H9 (cell line): ENCODE data around the gene NVL. TPM values are rescaled to one million over a fixed set of nuclear protein-coding genes. Genes with fewer than 3 reads are reported as not detected.

ENCODE experiments used
- DNase-seq: peaks from one replicate; pipeline ENCODE4 v3.0.0-alpha.2; 2017
- H2AFZ ChIP-seq: one replicate; pipeline ENCODE4 v1.6.1; 2013; ENCODE audit warnings: mild to moderate bottlenecking, low read length, control low read depth, moderate library complexity
- H2AK5ac ChIP-seq: 2 replicates; pipeline ENCODE4 v1.6.1; 2013; ENCODE audit warnings: low read length, control low read depth, mixed read lengths; ENCODE audit not compliant: insufficient read length
- H2BK120ac ChIP-seq: one replicate; pipeline ENCODE4 v1.6.1; 2013; ENCODE audit warnings: low read depth, mild to moderate bottlenecking, low read length, control low read depth, inconsistent platforms; ENCODE audit not compliant: poor library complexity, severe bottlenecking
- H2BK12ac ChIP-seq: 2 replicates; pipeline ENCODE4 v1.6.1; 2013; ENCODE audit warnings: low read length, control low read depth, mixed read lengths, low read depth; ENCODE audit not compliant: insufficient read length
- H2BK15ac ChIP-seq: 2 replicates; pipeline ENCODE4 v1.6.1; 2013; ENCODE audit warnings: low read depth, low read length, control low read depth
- H2BK20ac ChIP-seq: one replicate; pipeline ENCODE4 v1.6.1; 2013; ENCODE audit warnings: low read depth, mild to moderate bottlenecking, low read length, control low read depth, inconsistent platforms; ENCODE audit not compliant: poor library complexity, severe bottlenecking
- H2BK5ac ChIP-seq: 2 replicates; pipeline ENCODE4 v1.6.1; 2013; ENCODE audit warnings: low read length, control low read depth, mixed read lengths; ENCODE audit not compliant: insufficient read length
- H3K14ac ChIP-seq: 2 replicates; pipeline ENCODE4 v1.6.1; 2013; ENCODE audit warnings: low read length, control low read depth; ENCODE audit not compliant: insufficient read depth
- H3K18ac ChIP-seq: 2 replicates; pipeline ENCODE4 v1.6.1; 2013; ENCODE audit warnings: low read depth, mild to moderate bottlenecking, mixed read lengths, low read length, control low read depth; ENCODE audit not compliant: insufficient read length
- H3K23ac ChIP-seq: 2 replicates; pipeline ENCODE4 v1.6.1; 2013; ENCODE audit warnings: low read length, control low read depth, mixed read lengths, low read depth; ENCODE audit not compliant: insufficient read length
- H3K23me2 ChIP-seq: 2 replicates; pipeline ENCODE4 v1.6.1; 2013; ENCODE audit warnings: low read depth, mild to moderate bottlenecking, mixed read lengths, low read length, control low read depth; ENCODE audit not compliant: insufficient read length, poor library complexity, severe bottlenecking
- H3K27ac ChIP-seq: 2 replicates; pipeline ENCODE4 v1.5.1; 2013; ENCODE audit warnings: low read length, control low read depth, mixed read lengths, low read depth; ENCODE audit not compliant: insufficient read length
- H3K27me3 ChIP-seq: 2 replicates; pipeline ENCODE4 v1.6.1; 2013; ENCODE audit warnings: low read length, control low read depth, inconsistent platforms; ENCODE audit not compliant: insufficient read depth
- H3K4ac ChIP-seq: 2 replicates; pipeline ENCODE4 v1.6.1; 2013; ENCODE audit warnings: low read depth, mild to moderate bottlenecking, control low read depth, inconsistent platforms, low read length, moderate library complexity
- H3K4me1 ChIP-seq: 2 replicates; pipeline ENCODE4 v1.6.1; 2013; ENCODE audit warnings: low read length, control low read depth, inconsistent platforms; ENCODE audit not compliant: insufficient read depth
- H3K4me2 ChIP-seq: 2 replicates; pipeline ENCODE4 v1.6.1; 2013; ENCODE audit warnings: low read length, control low read depth, mixed read lengths; ENCODE audit not compliant: insufficient read length, insufficient read depth
- H3K56ac ChIP-seq: 2 replicates; pipeline ENCODE4 v1.6.1; 2013; ENCODE audit warnings: low read depth, mild to moderate bottlenecking, mixed read lengths, low read length, control low read depth; ENCODE audit not compliant: insufficient read length
- H3K79me1 ChIP-seq: 2 replicates; pipeline ENCODE4 v1.6.1; 2013; ENCODE audit warnings: low read depth, mild to moderate bottlenecking, moderate library complexity, low read length, control low read depth, inconsistent platforms; ENCODE audit not compliant: insufficient read depth, poor library complexity, severe bottlenecking
- H3K79me2 ChIP-seq: 2 replicates; pipeline ENCODE4 v1.6.1; 2013; ENCODE audit warnings: low read length, control low read depth, inconsistent platforms; ENCODE audit not compliant: insufficient read depth
- H3K9ac ChIP-seq: 2 replicates; pipeline ENCODE4 v1.6.1; 2013; ENCODE audit warnings: low read length, control low read depth, mixed read lengths; ENCODE audit not compliant: insufficient read length; ENCODE audit errors: extremely low read depth
- H3K9me3 ChIP-seq: one replicate; pipeline ENCODE4 v1.6.1; 2013; ENCODE audit warnings: low read depth, low read length, inconsistent platforms; ENCODE audit not compliant: control insufficient read depth
- H3T11ph ChIP-seq: one replicate; pipeline ENCODE4 v1.6.1; 2013; ENCODE audit warnings: mild to moderate bottlenecking, low read length, control low read depth, inconsistent platforms
- H4K20me1 ChIP-seq: one replicate; pipeline ENCODE4 v1.6.1; 2013; ENCODE audit not compliant: control insufficient read depth, insufficient read length, insufficient read depth
- H4K5ac ChIP-seq: 2 replicates; pipeline ENCODE4 v1.6.1; 2013; ENCODE audit warnings: low read depth, mild to moderate bottlenecking, mixed read lengths, low read length, control low read depth; ENCODE audit not compliant: insufficient read length
- H4K8ac ChIP-seq: replicated peaks from 2 replicates; pipeline ENCODE4 v1.6.1; 2013; ENCODE audit warnings: low read length, control low read depth, mixed read lengths, low read depth; ENCODE audit not compliant: insufficient read length
- H4K91ac ChIP-seq: 2 replicates; pipeline ENCODE4 v1.6.1; 2013; ENCODE audit warnings: low read depth, mild to moderate bottlenecking, moderate library complexity, mixed read lengths, low read length, control low read depth; ENCODE audit not compliant: insufficient read length
- H3K27ac Mint-ChIP-seq, 3 experiments: 2 replicates in 2 of 3; 3 replicates in 1 of 3; pipeline ENCODE4 v1.8.0; 2020 to 2021; ENCODE audit warnings: mixed read lengths in 3 of 3, mild to moderate bottlenecking in 1 of 3, moderate library complexity in 1 of 3
- H3K27me3 Mint-ChIP-seq: 2 replicates; pipeline ENCODE4 v1.8.0; 2021; ENCODE audit warnings: low read depth, mild to moderate bottlenecking, moderate library complexity, mixed read lengths
- H3K36me3 Mint-ChIP-seq, 3 experiments: 2 replicates in 2 of 3; 3 replicates in 1 of 3; pipeline ENCODE4 v1.8.0; 2020 to 2021; ENCODE audit warnings: low read depth in 3 of 3, mixed read lengths in 3 of 3; ENCODE audit not compliant: insufficient read depth in 1 of 3
- H3K4me1 Mint-ChIP-seq, 2 experiments: 2 replicates each; pipeline ENCODE4 v1.8.0; 2020; ENCODE audit warnings: mixed read lengths in 2 of 2
- H3K4me3 Mint-ChIP-seq, 2 experiments: 2 replicates in 1 of 2; 3 replicates in 1 of 2; pipeline ENCODE4 v1.8.0; 2020 to 2021; ENCODE audit warnings: mild to moderate bottlenecking in 2 of 2, mixed read lengths in 2 of 2, moderate library complexity in 1 of 2
- H3K9me3 Mint-ChIP-seq, 2 experiments: 2 replicates in 1 of 2; 3 replicates in 1 of 2; pipeline ENCODE4 v1.8.0; 2020; ENCODE audit warnings: mild to moderate bottlenecking in 2 of 2, mixed read lengths in 2 of 2, moderate library complexity in 1 of 2
- WGBS: extraction: QIAGEN DNeasy Blood & Tissue Kit; methylation state at CpG from one replicate; pipeline ENCODE4 v1.1.7; 2013; ENCODE audit warnings: missing lambda C conversion rate, low lambda C conversion rate, mixed read lengths; ENCODE audit not compliant: insufficient read length; ENCODE audit errors: extremely low coverage; 5-methylcytosine and 5-hydroxymethylcytosine counted together
- total RNA-seq: library from RNA; stranded (reverse); gene quantifications from 2 replicates; pipeline ENCODE4 v1.2.1, GENCODE V29; 2021
- TF ChIP-seq, protein P1 (sequence below): fragments of 200-600 bp; sonication (generic); conservative IDR thresholded peaks from 3 replicates; pipeline ENCODE4 v1.8.0; 2021; ENCODE audit warnings: antibody characterized with exemption, mild to moderate bottlenecking

Gene NVL
- total RNA-seq, 1 experiment from 2014 or later = 66.9 TPM

DNA sequence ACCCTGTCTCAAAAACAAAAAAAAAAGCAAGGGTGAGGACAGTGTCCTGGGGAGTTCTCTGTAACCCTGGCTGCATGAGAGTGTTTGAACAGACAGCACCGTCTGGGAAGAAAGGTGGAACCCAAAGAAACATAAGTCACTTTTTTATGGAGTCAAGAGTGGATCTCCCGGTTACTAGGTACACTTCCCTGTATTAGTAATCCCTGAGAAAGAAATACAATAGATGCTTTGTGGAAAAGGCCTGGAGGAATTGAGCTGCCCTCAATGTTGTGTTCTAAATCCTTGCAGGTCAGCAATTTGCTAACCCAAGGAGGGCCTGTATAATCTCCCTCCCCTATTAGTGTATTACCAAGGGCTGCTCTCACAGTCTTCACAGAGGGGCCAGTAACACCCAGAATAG is 130.3 kb downstream of the NVL start:
- Histone ChIP-seq H3K9ac (no peak overlapping the region), H3K27me3 (no peaks in the 10 kb centered on the region), H4K8ac (no peak overlapping the region), H4K91ac (no peak overlapping the region), H3K14ac (no peak overlapping the region), H3K27ac (no peak overlapping the region), H2BK12ac (no peak overlapping the region), H2AK5ac (no peak overlapping the region), H3K56ac (no peak overlapping the region), H3K4me2 (no peak overlapping the region), H3K18ac (no peak overlapping the region), H4K20me1 (no peaks in the 10 kb centered on the region), H3K9me3 (no peaks in the 10 kb centered on the region), H3K23ac (no peak overlapping the region), H2BK20ac (no peak overlapping the region), H2BK5ac (no peak overlapping the region), H2BK15ac (no peak overlapping the region), H4K5ac (no peak overlapping the region), H2BK120ac (no peak overlapping the region), H3K23me2 (no peaks in the 10 kb centered on the region), H3K4ac (no peak overlapping the region), H3K79me2 (no peaks in the 10 kb centered on the region), H3K79me1 (no peaks in the 10 kb centered on the region), H2AFZ (no peak overlapping the region), H3K4me1 (peaks cover 3% of the 10 kb centered on the region; the same call in 1 of the 2 replicates), H3T11ph (no peak overlapping the region)
- DNase-seq = no peak
- WGBS = no CpG with 5 or more reads among the region's 2 CpGs
- no peaks in the 10 kb centered on the region for H3K27me3 Mint-ChIP-seq
- H3K4me3 Mint-ChIP-seq = no peak overlapping the region
- H3K4me1 Mint-ChIP-seq = peaks cover 15 to 29% of the 10 kb centered on the region in 2 experiments
- H3K36me3 Mint-ChIP-seq = peaks cover 4 to 8% (median 8%) of the 10 kb centered on the region in 3 experiments; a peak in 5 of 7 replicates
- TF ChIP-seq, protein P1, sequence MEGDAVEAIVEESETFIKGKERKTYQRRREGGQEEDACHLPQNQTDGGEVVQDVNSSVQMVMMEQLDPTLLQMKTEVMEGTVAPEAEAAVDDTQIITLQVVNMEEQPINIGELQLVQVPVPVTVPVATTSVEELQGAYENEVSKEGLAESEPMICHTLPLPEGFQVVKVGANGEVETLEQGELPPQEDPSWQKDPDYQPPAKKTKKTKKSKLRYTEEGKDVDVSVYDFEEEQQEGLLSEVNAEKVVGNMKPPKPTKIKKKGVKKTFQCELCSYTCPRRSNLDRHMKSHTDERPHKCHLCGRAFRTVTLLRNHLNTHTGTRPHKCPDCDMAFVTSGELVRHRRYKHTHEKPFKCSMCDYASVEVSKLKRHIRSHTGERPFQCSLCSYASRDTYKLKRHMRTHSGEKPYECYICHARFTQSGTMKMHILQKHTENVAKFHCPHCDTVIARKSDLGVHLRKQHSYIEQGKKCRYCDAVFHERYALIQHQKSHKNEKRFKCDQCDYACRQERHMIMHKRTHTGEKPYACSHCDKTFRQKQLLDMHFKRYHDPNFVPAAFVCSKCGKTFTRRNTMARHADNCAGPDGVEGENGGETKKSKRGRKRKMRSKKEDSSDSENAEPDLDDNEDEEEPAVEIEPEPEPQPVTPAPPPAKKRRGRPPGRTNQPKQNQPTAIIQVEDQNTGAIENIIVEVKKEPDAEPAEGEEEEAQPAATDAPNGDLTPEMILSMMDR = no peak
- H3K27ac Mint-ChIP-seq = peak overlapping the region; percentile 29 to 85 (median 79); a peak in 4 of 7 replicates
- no peaks in the 10 kb centered on the region for H3K9me3 Mint-ChIP-seq
